H1 (cell line): ENCODE results near the gene C9orf43. TPM values are rescaled to one million over a fixed set of nuclear protein-coding genes. Genes with fewer than 3 reads are reported as not detected.
A peak's percentile ranks its signal among the peaks of the same experiment; 100 is the strongest.

Experiments
- CTCF ChIA-PET: fragments of 300-600 bp; sonication (Branson Sonifier 250); formaldehyde crosslinking; loops from one replicate; lab custom pipeline; 2021; ENCODE audit not compliant: partially characterized antibody; lab: Charles Lee
- POLR2A ChIA-PET: fragments of 300-600 bp; sonication (Branson Sonifier 250); formaldehyde crosslinking; loops from one replicate; lab custom pipeline; 2021; ENCODE audit warnings: inconsistent platforms; ENCODE audit not compliant: partially characterized antibody; lab: Charles Lee
- DNase-seq, 2 experiments: peaks; one replicate each; pipeline versions ENCODE4 v3.0.0 to v3.0.0-alpha.2; 2010 to 2022; ENCODE audit warnings: low spot score in 2 of 2, low read depth in 1 of 2, mixed read lengths in 1 of 2
- FAIRE-seq: peaks from 2 replicates; lab custom pipeline; 2011; peaks lifted over from hg19 to GRCh38; lab: Jason Lieb, UNC
- H2AFZ ChIP-seq: 2 replicates; pipeline ENCODE4 v1.8.1; 2012; ENCODE audit warnings: low read length, inconsistent platforms
- H2AK5ac ChIP-seq: 2 replicates; pipeline ENCODE4 v1.6.1; 2013; ENCODE audit warnings: low read depth, low read length
- H2BK120ac ChIP-seq: replicated peaks from 2 replicates; pipeline ENCODE3; 2013; ENCODE audit warnings: low read depth, low read length, inconsistent platforms
- H2BK12ac ChIP-seq: 2 replicates; pipeline ENCODE4 v1.6.1; 2013; ENCODE audit warnings: low read depth, low read length
- H2BK15ac ChIP-seq: 2 replicates; pipeline ENCODE4 v1.6.1; 2013; ENCODE audit warnings: low read length
- H2BK20ac ChIP-seq: 2 replicates; pipeline ENCODE4 v1.6.1; 2013; ENCODE audit warnings: low read length
- H2BK5ac ChIP-seq: 2 replicates; pipeline ENCODE4 v1.6.1; 2013; ENCODE audit warnings: low read depth, low read length
- H3K14ac ChIP-seq: 2 replicates; pipeline ENCODE4 v1.6.1; 2013; ENCODE audit warnings: inconsistent platforms; ENCODE audit not compliant: insufficient read length
- H3K18ac ChIP-seq: 2 replicates; pipeline ENCODE4 v1.6.1; 2013; ENCODE audit warnings: low read length; ENCODE audit errors: extremely low read depth
- H3K23ac ChIP-seq: 2 replicates; pipeline ENCODE4 v1.6.1; 2013; ENCODE audit warnings: inconsistent platforms; ENCODE audit not compliant: insufficient read length
- H3K23me2 ChIP-seq: 2 replicates; pipeline ENCODE4 v1.6.1; 2013; ENCODE audit warnings: low read depth, low read length
- H3K27ac ChIP-seq: 2 replicates; pipeline ENCODE4 v1.6.1; 2011; ENCODE audit warnings: low read depth, low read length, inconsistent platforms
- H3K27me3 ChIP-seq, 4 experiments: replicated peaks in 1 of 4; 1 replicate in 1 of 4; 2 replicates in 3 of 4; pipeline versions ENCODE4 v1.6.1 to v1.8.1; 2011 to 2013; ENCODE audit warnings: low read length in 3 of 4, mild to moderate bottlenecking in 3 of 4, inconsistent platforms in 2 of 4, mixed read lengths in 2 of 4, moderate library complexity in 1 of 4; ENCODE audit not compliant: control insufficient read depth in 3 of 4, insufficient read depth in 3 of 4; ENCODE audit errors: extremely low read depth in 1 of 4
- H3K36me3 ChIP-seq, 4 experiments: 2 replicates each; pipeline versions ENCODE4 v1.6.1 to v1.8.1; 2011 to 2013; ENCODE audit warnings: mild to moderate bottlenecking in 4 of 4, low read length in 3 of 4, moderate library complexity in 2 of 4, control low read depth in 1 of 4, inconsistent platforms in 1 of 4; ENCODE audit not compliant: insufficient read depth in 4 of 4, control insufficient read depth in 2 of 4
- H3K4ac ChIP-seq: replicated peaks from 2 replicates; pipeline ENCODE3; 2013; ENCODE audit warnings: low read length, low read depth, mixed read lengths, inconsistent platforms; ENCODE audit not compliant: insufficient read length
- H3K4me1 ChIP-seq, 4 experiments: replicated peaks in 1 of 4; 1 replicate in 1 of 4; 2 replicates in 3 of 4; pipeline versions ENCODE4 v1.6.1 to v1.8.1; 2011 to 2013; ENCODE audit warnings: low read length in 3 of 4, inconsistent platforms in 2 of 4, mixed read lengths in 1 of 4; ENCODE audit not compliant: insufficient read depth in 4 of 4, control insufficient read depth in 3 of 4
- H3K4me2 ChIP-seq, 2 experiments: 2 replicates each; pipeline versions ENCODE4 v1.6.1 to v1.8.1; 2011 to 2013; ENCODE audit warnings: low read depth in 2 of 2, low read length in 2 of 2, control low read depth in 1 of 2, inconsistent platforms in 1 of 2, mild to moderate bottlenecking in 1 of 2; ENCODE audit not compliant: insufficient read depth in 1 of 2
- H3K4me3 ChIP-seq, 4 experiments: fragments of 200-600, 300-600 bp in 1 of 4; sonication (generic), shearing (Covaris generic), sonication (Bioruptor Twin) in 1 of 4; 2 replicates each; pipeline versions ENCODE4 v1.5.1 to v1.8.1; 2011 to 2016; ENCODE audit warnings: low read length in 4 of 4, low read depth in 3 of 4, control low read depth in 2 of 4, inconsistent platforms in 2 of 4, mild to moderate bottlenecking in 2 of 4, mixed read lengths in 1 of 4, moderate library complexity in 1 of 4; ENCODE audit not compliant: insufficient read depth in 2 of 4; ENCODE audit errors: extremely low read depth in 1 of 4
- H3K56ac ChIP-seq: replicated peaks from 2 replicates; pipeline ENCODE3; 2013; ENCODE audit warnings: low read depth, mild to moderate bottlenecking, mixed read lengths, low read length, inconsistent platforms; ENCODE audit not compliant: insufficient read length
- H3K79me1 ChIP-seq: 2 replicates; pipeline ENCODE4 v1.6.1; 2013; ENCODE audit warnings: low read depth, low read length, control low read depth
- H3K79me2 ChIP-seq, 2 experiments: 2 replicates each; pipeline versions ENCODE4 v1.6.1 to v1.8.1; 2012 to 2013; ENCODE audit warnings: low read length in 2 of 2, mild to moderate bottlenecking in 2 of 2, inconsistent platforms in 1 of 2; ENCODE audit not compliant: insufficient read depth in 2 of 2, control insufficient read depth in 1 of 2
- H3K9ac ChIP-seq, 4 experiments: replicated peaks in 1 of 4; 1 replicate in 1 of 4; 2 replicates in 3 of 4; pipeline versions ENCODE4 v1.6.1 to v1.8.1; 2011 to 2013; ENCODE audit warnings: low read depth in 3 of 4, low read length in 3 of 4, control low read depth in 2 of 4, mild to moderate bottlenecking in 2 of 4, moderate library complexity in 2 of 4, inconsistent platforms in 1 of 4; ENCODE audit errors: extremely low read depth in 1 of 4
- H3K9me3 ChIP-seq, 2 experiments: 2 replicates each; pipeline versions ENCODE4 v1.6.1 to v1.8.1; 2012 to 2013; ENCODE audit warnings: mild to moderate bottlenecking in 2 of 2, moderate library complexity in 2 of 2, control low read depth in 1 of 2, inconsistent platforms in 1 of 2, low read depth in 1 of 2, low read length in 1 of 2, mixed read lengths in 1 of 2; ENCODE audit not compliant: insufficient read depth in 2 of 2
- H4K20me1 ChIP-seq, 2 experiments: replicated peaks in 1 of 2; 2 replicates each; pipeline versions ENCODE3 to v1.8.1; 2011 to 2013; ENCODE audit warnings: inconsistent platforms in 2 of 2, low read length in 2 of 2, mild to moderate bottlenecking in 1 of 2; ENCODE audit not compliant: insufficient read depth in 2 of 2, control insufficient read depth in 1 of 2
- H4K5ac ChIP-seq: 2 replicates; pipeline ENCODE4 v1.6.1; 2013; ENCODE audit warnings: low read length, low read depth, mixed read lengths, inconsistent platforms; ENCODE audit not compliant: insufficient read length
- H4K8ac ChIP-seq: 2 replicates; pipeline ENCODE4 v1.8.0; 2013; ENCODE audit warnings: mild to moderate bottlenecking, moderate library complexity, low read length, inconsistent platforms; ENCODE audit not compliant: insufficient read depth; ENCODE audit errors: extremely low read depth
- H4K91ac ChIP-seq: replicated peaks from 2 replicates; pipeline ENCODE3; 2013; ENCODE audit warnings: low read length, mixed read lengths, inconsistent platforms; ENCODE audit not compliant: insufficient read length
- CBX8 ChIP-seq: fragments of 300-800, 300-1000 bp; sonication (generic); IDR thresholded peaks from 2 replicates; pipeline ENCODE4 v1.7.1; 2016; ENCODE audit warnings: low read depth, low read length, borderline replicate concordance
- CHD1 ChIP-seq: IDR thresholded peaks from 2 replicates; pipeline ENCODE4 v1.6.1; 2012; ENCODE audit warnings: low read depth, low read length, improper control_type of control experiment
- CREB1 ChIP-seq: IDR thresholded peaks from 2 replicates; pipeline ENCODE4 v1.6.1; 2012; ENCODE audit warnings: inconsistent platforms
- EGR1 ChIP-seq: IDR thresholded peaks from 2 replicates; pipeline ENCODE4 v1.6.1; 2011; ENCODE audit warnings: low read depth, low read length, borderline replicate concordance
- NRF1 ChIP-seq: IDR thresholded peaks from 2 replicates; pipeline ENCODE4 v1.6.1; 2011; ENCODE audit warnings: mild to moderate bottlenecking, low read depth, low read length, improper control_type of control experiment
- POU5F1 ChIP-seq: IDR thresholded peaks from 2 replicates; pipeline ENCODE4 v1.6.1; 2011; ENCODE audit warnings: low read depth, mild to moderate bottlenecking, low read length, moderate library complexity
- RXRA ChIP-seq: IDR thresholded peaks from 2 replicates; pipeline ENCODE4 v1.6.1; 2011; ENCODE audit warnings: low read depth, mild to moderate bottlenecking, low read length, moderate library complexity; ENCODE audit not compliant: insufficient read depth
- SP4 ChIP-seq: IDR thresholded peaks from 2 replicates; pipeline ENCODE4 v1.6.1; 2012; ENCODE audit warnings: low read length, inconsistent platforms
- TBP ChIP-seq: IDR thresholded peaks from 2 replicates; pipeline ENCODE4 v1.6.1; 2011; ENCODE audit warnings: low read depth, low read length, improper control_type of control experiment
- TEAD4 ChIP-seq: IDR thresholded peaks from 2 replicates; pipeline ENCODE4 v1.6.1; 2012; ENCODE audit warnings: low read depth, low read length, inconsistent platforms, mixed read lengths
- WGBS, 2 experiments: shearing (Covaris generic) in 1 of 2; methylation state at CpG; one replicate each; pipeline versions ENCODE4 v1.1.6 to v1.1.7; 2013 to 2015; ENCODE audit warnings: low lambda C conversion rate in 2 of 2, mixed read lengths in 2 of 2, inconsistent platforms in 1 of 2, low coverage in 1 of 2, missing lambda C conversion rate in 1 of 2; ENCODE audit not compliant: insufficient replicate concordance in 2 of 2, insufficient coverage in 1 of 2, insufficient read length in 1 of 2; ENCODE audit errors: extremely low coverage in 1 of 2, missing lambda C conversion rate in 1 of 2; 5-methylcytosine and 5-hydroxymethylcytosine counted together
- polyA plus RNA-seq, 7 experiments: library from polyadenylated mRNA; depleted of rRNA in 3 of 7; stranded (reverse) in 5 of 7; unstranded in 2 of 7; fragments of >200 nt in 5 of 7; fragments of 200-250 nt in 2 of 7; gene quantifications; 1 replicate in 5 of 7; 2 replicates in 1 of 7; 4 replicates in 1 of 7; pipeline versions ENCODE4 v1.2.1 to v1.2.3, GENCODE V29; 2011 to 2013; ENCODE audit warnings: missing spikeins in 2 of 7, mixed read lengths in 2 of 7
- total RNA-seq: library from RNA; stranded (reverse); fragmentation: NEBNext Ultra II Directional; extraction: Animal tissue kit (Norgen Biotek cat#: 25700); gene quantifications from 2 replicates; pipeline ENCODE4 v1.2.1, GENCODE V29; 2021
- TF ChIP-seq, protein P1 (sequence below): IDR thresholded peaks from 2 replicates; pipeline ENCODE4 v1.6.1; 2011; ENCODE audit warnings: low read length, improper control_type of control experiment
- TF ChIP-seq, protein P2 (sequence below): IDR thresholded peaks from 2 replicates; pipeline ENCODE4 v1.6.1; 2011; ENCODE audit warnings: low read depth, mild to moderate bottlenecking, low read length; ENCODE audit not compliant: insufficient read depth

The C9orf43 gene
- total and polyA plus RNA-seq, 2 of the 8 experiments (the other 6 are each of a cell fraction or from before 2014, with no cell fraction given) = 0.35 to 0.52 TPM

DNA sequence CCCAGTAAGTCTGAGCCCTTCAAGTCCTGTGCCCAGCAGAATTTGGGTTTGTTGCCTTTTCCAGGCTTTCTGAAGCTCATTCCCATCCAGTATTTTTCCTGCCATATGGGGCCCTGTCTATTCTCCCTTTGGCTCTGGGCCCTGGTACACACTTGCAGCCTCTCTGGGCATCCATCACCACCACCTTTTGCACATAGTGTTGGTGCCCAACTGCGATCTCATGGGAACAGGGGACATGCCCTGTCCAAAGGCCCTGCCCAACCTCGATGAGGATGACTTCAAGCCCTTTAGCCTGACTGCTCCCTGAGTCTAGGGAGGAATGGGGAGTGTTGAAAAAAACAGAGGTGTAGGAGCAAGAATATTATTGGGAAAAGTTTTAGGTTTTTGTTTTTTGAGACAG is 64.5 kb downstream of the C9orf43 start:
- Histone ChIP-seq H2BK15ac (no peak overlapping the region), H3K4ac (no peak overlapping the region), H4K5ac (no peak overlapping the region), H3K27ac (no peak overlapping the region), H3K36me3 (no peaks in the 10 kb centered on the region), H3K4me3 (no peak overlapping the region), H2AK5ac (no peak overlapping the region), H4K91ac (no peak overlapping the region), H3K9ac (no peak overlapping the region), H3K56ac (peak overlapping the region; percentile 27), H2BK12ac (no peak overlapping the region), H3K9me3 (no peaks in the 10 kb centered on the region), H2BK5ac (no peak overlapping the region), H2BK120ac (no peak overlapping the region), H3K4me2 (no peak overlapping the region), H3K4me1 (peaks cover 0 to 5% (median 2%) of the 10 kb centered on the region in 4 experiments; a peak in 3 of 7 replicates), H4K8ac (peak overlapping the region; percentile 66; the same call in 1 of the 2 replicates), H3K23me2 (no peaks in the 10 kb centered on the region), H2AFZ (no peak overlapping the region), H3K79me2 (no peaks in the 10 kb centered on the region), H3K23ac (no peak overlapping the region), H3K79me1 (no peaks in the 10 kb centered on the region), H3K14ac (no peak overlapping the region), H3K27me3 (no peaks in the 10 kb centered on the region), H4K20me1 (no peaks in the 10 kb centered on the region), H2BK20ac (no peak overlapping the region), H3K18ac (no peak overlapping the region)
- DNase-seq = peak in 1 of 2 experiments; percentile 22
- TF ChIP-seq NRF1 (no peak), CREB1 (no peak), CHD1 (no peak), TBP (no peak), EGR1 (no peak), POU5F1 (no peak), SP4 (no peak), TEAD4 (no peak), RXRA (no peak), CBX8 (no peak)
- TF ChIP-seq, protein P1, sequence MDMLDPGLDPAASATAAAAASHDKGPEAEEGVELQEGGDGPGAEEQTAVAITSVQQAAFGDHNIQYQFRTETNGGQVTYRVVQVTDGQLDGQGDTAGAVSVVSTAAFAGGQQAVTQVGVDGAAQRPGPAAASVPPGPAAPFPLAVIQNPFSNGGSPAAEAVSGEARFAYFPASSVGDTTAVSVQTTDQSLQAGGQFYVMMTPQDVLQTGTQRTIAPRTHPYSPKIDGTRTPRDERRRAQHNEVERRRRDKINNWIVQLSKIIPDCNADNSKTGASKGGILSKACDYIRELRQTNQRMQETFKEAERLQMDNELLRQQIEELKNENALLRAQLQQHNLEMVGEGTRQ = no peak
- TF ChIP-seq, protein P2, sequence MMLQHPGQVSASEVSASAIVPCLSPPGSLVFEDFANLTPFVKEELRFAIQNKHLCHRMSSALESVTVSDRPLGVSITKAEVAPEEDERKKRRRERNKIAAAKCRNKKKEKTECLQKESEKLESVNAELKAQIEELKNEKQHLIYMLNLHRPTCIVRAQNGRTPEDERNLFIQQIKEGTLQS = no peak
- ChIA-PET POLR2A (interaction anchor here (1.1 to 1.5 kb wide), 3 partner anchors 12 to 30 kb away, joined by 3 to 4 read pairs (median 3); partner anchors contain the start of gene RGS3), CTCF (interaction anchor here (1.3 to 2.0 kb wide), 5 partner anchors 29 to 116 kb away, joined by 3 to 6 read pairs (median 5); no protein-coding TSS in a partner anchor)
- FAIRE-seq = no peak
- 79% methylated on average over 2 of the region's 2 CpGs; no CpG with 5 or more reads in 1 of the 2 experiments for WGBS, 2 experiments
